ENCODE results near the gene FAM3D.

FAM3D gene

DNA sequence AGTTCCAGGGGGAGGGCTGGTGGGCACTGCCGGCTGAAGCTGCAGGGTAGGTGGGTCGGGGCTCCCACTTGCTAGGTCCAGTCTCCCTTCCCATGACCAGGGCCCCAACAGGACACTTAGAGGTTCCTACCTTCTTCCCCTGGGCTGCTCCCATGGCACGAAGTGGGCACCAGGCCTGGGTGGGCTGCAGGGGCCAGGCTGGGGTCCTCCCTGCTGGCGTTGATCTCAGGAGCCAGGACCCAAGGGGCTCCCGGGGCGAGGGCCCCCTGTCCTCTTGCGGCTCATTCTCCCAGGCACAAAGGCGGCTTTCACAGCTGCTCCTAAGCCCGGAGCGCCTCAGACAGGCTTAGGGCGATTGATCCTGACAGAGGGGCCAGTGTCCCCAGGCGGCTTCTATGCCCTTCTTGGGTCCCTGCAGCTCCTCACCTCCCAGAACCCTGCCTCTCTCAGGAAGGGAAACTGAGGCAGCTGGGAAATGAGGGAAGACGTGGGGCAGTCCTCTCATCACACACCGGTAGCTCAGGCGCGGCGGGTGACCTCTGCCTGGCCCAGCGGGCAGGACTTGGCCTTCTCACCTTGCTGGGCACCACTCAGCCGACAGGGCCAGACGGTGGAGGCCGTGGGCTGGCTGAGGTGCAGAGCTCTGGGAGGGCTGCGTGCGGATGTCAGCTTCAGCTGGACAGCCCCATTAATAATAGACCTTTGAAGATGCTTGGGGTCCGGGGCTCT lies 39.6 kb downstream of the FAM3D start:
- DNase-seq (ENCODE audit: low read depth) = no peak

DNA sequence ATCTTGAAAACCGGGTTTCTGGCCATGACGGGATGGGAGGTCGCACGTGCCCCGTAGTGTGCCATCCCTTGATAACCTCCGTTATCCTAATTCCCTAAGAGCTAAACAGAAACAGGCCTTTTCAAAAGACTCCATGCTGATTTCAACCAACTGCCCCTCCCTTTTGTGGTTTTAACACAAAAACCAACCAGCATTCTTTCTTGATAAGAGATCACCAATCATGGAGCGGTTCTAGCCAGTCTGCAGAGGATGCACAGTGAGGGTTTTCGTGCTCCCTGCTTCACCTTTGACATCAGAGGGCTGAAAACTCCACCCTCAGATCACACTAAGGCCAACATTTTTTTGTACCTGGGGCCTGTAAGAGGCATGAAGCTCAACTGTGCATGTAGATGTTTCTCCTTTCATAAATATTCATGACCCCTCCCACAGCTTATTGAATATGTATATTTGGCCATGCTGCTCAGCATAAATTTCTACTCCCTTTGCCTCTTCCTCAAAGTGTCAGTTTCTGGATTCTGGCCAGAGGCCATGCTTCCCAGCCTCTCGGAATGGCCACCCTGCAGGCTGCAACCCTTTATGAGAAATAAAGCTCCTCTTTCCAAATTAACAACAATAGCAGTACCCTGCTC lies 41.3 kb downstream of the FAM3D start:
- no peak for DNase-seq (ENCODE audit: low read depth)

DNA sequence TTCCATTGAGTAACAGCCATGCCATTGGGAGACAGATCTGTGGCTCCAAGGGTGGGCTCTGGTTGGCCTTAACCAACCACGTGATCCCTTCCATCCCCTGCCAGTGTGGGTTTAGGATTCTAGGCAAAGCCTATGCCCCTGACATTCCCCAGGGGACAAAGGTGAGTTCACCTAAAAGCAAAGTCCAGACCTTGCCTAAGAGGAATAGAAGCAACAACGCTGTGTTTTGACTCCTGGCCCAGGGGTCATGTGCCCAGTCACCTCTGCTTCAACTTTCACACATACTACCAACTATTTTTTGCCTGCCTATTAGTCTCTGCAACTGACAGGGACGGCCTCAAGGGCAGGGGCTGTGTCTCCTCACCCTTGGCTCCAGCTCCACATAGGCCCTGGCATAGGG lies 42.0 kb downstream of the FAM3D start:
- DNase-seq (ENCODE audit: low read depth) = no peak

DNA sequence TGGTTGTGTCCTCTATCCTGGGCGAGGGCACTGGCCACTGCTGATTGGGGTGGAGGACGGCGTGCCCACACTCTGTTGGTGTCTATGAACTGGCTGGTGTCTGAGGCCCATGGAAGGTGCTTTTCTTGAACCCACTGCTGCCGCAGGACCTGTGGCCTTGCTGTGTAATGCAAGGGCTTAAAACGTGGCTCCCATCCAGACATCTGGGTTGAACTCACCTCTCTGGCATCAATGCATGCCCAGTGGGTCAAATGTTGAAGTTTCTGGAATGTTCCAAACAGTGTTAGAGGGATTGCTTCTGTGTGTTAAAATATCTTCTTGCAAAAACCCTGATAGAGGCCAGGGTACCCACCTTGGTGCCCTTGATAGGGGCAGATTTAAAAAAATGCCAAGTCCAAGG lies 42.6 kb downstream of the FAM3D start:
- no peak for DNase-seq (ENCODE audit: low read depth)

DNA sequence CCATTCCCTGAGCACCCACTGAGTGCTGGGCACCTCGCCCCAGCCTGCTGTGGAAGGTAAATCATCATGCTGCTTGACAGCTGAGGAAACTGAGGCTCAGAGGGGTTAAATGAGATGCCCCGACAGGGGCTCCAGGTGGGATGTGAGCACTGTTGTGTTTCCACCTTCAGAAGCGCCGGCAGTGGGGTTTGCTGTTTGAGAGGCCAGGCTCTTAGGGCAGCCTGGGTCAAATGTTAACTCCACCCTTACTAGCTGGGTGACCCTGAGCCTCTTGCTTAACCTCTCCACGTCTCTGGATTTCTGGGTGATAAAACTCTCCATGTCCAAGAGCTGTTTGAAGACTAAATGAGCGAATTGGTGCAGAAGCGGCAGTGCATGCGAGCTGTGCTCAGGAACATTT lies 43.1 kb downstream of the FAM3D start:
- no peak for DNase-seq (ENCODE audit: low read depth)

DNA sequence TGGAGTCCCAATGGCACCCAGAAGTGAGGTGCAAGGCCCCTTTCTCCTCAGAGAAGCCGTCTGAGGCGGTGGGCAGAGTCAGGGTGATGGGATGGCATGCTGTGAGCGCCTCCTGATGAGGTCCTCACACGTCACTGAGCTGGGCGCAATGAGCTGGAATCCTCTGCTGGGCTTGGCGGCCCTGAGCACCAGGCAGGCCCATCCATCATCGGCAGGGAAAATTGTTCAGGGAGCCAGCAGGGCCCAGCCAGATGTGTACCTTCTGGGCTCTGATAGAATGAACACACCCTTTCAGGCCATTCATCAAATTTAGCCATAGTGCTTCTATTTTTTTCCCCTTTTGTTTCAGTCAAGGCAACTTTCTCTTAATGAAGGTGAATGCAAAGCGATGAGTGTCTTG lies 43.7 kb downstream of the FAM3D start:
- no peak for DNase-seq (ENCODE audit: low read depth)

DNA sequence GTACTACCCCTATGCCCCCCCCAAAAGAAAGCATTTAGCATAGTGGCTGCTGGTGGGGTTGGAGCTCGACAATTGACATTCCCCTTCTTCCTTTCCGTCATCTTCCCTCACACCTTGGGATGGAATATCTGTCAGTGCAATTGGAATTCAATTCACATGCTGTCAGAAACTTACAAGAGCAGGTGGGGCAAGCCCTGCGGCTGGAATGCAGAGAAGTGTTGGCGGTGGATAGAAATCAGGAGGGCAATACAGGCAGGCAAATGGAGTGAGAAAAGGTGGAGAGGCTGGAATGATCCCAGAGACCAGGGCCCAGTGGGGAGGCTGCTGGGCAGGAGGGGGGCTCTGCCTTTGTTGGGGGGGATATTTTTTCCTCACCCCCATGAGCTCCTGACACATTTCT lies 44.1 kb downstream of the FAM3D start:
- no peak for DNase-seq (ENCODE audit: low read depth)

DNA sequence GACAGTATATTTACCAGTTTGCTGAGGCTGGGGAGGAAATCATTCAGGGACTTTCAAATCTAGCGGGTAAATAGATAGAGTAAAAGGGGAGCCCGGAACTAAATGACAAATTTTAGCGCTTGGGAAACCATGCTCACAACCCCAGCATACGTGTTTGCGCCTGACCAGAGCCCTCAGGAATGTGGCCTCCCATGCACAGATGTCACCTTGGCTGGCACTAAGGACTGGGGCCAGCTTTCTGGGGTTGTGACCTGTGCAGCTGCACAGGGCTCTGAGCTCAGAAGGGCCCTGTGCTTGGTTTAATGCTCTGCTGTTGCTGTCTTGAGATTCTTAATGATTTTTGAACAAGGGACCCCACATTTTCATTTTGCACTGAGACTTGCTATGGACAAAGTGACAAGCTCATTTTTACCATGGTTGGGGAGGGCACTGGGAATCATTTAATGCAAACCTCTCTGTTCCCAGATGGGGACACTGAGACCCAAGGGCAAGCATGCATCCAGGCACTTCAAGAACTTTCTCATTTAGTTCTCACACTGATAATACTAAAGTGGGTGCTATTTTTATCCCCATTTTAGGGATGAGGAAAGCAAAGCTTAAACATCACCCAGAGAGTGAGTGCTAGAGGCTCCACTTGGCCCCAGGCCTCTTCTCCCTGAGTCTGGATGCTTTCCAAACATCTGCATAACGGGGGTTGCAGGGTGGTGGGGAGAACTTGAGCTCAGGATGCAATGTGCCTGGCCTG lies 45.3 kb downstream of the FAM3D start:
- DNase-seq (ENCODE audit: low read depth) = no peak

DNA sequence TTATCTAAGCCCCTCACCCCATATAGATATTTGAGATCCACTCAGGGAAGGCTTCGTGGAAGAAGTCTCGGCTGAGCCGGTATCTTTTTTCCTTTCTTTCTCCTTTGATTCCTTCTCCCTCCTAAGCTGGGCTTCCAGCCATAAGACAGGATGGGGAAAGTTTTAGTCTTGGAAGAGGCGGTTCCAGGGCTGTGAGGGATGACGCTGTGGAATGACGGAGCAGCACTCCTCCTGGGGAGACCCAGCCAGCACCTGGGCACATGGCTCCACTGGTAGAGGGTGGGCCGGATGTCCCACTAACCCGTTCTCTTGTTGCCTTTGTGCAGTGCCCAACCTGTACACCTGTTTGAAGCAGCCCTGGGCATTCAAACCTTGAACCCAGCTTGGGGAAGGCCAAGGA lies 46.2 kb downstream of the FAM3D start:
- DNase-seq (ENCODE audit: low read depth) = no peak

DNA sequence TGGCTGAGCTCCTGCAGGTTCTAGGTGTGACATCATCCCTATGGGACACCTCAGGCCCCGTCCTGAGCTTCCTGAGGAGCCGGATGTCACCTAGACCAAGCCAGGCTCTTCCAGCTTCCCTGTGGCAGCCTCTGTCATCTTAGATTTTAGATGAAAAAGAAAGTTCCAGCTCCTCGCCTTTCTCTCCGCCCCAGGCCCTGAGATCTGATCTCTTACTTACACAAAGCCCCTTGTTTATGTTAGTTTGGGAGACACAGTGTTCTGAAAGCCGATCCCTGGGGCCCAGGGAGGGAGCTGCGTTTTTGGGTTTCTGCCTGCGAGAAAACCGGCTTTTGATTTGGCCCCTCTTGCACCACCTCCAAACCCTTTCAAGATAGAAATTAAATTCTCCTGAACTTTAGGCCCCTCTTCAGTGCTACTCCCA lies 49.2 kb downstream of the FAM3D start:
- DNase-seq (ENCODE audit: low read depth) = no peak

DNA sequence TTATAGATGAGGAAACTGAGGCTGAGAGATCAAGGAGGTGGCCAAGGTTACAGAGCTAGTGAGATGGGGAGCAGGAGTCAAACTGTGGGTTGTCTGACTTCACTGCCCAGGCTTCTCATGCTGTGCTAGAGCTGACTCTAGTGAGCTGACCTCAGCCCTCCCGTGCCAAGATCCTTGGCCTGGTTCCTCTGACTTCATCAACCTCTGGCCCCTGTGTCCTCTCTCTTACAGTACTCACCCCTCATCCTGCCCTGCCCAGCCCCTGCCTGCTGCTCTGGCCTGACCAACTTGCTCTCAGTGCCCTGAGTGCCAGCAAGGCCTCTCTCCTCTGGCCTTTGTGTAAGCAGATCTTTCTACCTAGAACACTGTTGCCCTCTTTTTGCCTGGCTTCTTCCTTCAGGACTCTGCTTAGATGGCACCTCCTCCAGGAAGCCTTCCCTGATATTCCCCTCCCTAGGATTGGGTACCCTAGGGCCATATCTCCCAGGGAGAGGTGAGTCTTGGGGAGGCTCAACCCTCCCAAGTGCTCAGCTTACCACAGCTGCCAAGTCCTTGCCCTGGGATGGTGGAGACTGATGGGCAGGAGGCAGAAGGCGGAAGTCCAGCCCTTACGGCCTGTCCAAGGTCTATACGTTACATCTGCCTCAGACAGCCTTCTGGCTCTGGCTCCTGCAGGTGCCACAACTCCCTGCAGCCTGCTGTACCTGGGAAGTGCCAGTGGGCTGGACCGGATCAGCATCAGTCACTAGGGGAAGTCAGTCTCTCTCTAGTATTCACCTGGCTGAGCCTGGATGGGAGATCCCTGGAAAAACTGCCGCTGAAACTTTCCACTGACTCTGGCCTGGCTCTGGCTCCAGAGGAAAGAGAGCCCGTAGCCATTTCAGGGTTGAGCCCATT lies 53.1 kb downstream of the FAM3D start:
- no peak for DNase-seq (ENCODE audit: low read depth)

DNA sequence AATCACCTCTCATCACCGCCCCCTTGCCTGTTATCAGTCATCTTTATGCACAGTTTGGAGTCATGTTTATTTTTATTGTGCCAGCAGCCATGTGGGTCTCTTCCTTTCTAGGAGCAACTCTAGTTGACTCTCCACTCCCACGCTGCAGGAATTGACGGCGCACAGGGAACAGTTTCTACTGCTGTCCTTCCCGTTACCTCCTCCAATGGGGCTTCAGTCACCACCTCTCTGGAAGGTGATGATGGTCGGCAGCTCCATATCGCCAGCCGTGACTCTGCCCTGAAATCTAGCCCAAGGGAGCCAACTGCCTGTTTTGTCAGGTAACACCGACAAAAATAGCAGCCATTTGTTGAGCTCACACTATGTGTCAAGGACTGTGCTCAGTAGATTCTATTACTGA lies 53.7 kb downstream of the FAM3D start:
- no peak for DNase-seq (ENCODE audit: low read depth)

DNA sequence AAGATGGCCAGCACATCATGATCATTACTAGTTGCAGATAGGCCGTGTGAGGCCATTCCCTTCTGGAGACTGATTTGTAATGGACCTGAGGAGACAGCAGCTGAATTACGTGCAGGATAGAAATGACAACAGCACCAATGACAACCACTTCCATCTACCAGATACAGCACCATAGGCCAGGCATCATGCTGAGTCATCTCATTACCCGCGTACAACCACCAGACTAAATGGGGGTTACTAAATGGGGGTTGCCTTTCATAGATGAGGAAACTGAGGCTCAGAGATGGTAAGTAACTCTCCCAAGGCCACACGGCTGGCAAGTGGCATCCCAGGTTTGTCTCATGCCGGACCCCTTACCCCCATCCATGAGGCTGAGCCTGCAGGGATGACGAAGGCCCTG lies 56.6 kb downstream of the FAM3D start:
- DNase-seq (ENCODE audit: low read depth) = no peak

DNA sequence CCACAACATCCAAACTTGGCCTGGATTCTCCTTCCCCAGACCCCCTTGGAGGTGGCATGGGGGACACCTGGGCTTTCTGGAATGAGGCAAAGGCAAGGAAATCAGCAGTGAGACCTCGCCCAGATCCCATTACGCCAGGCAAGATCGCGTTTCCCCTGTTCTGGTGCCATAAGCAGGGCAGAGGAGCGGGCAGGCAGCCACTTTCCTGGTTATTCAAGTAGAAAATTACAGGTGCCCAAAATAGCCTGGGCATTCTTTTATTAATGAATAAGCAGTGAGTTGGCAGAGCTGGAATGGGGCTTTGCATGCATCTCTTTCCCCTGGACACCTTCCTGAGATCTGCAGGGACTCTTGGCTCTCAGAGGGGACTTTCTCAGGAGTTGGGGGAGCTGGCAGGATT lies 57.9 kb downstream of the FAM3D start:
- DNase-seq (ENCODE audit: low read depth) = no peak

DNA sequence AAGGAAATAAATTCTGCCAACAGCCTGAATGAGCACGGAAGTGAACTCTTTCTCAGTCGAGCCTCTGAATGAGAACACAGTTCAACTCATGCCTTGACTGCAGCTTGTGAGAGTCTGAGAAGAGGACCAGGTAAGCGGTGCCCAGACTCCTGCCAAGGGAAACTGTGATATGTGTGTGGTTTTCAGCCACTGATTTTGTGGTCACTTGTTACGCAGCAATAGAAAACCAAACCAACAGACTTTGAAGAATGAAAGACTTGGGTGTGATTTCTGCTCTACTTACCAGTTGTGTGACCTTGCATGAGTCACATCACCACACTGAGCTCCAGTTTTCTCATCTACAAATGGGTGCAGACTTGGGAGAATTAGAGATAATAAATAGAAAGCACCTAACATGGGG lies 58.8 kb downstream of the FAM3D start:
- no peak for DNase-seq (ENCODE audit: low read depth)

DNA sequence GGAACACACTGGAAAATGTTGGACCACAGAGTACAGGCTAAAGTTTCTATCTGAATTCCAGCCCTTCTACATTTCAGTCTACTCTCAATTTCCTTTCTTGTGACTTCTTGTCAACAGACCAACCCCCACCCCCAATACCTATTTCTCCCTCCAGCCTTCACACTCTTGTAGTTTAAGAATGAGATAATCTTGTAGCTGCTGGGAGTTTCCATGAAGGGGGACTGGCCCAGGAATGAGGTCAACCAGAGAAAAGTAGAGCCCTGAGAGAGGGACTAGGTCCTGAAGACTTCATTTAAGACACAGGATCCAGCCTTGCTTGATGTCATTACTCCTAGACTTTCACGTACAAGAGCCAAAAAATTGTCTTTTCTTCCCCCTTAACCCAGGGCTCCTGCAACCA lies 59.9 kb downstream of the FAM3D start:
- no peak for DNase-seq (ENCODE audit: low read depth)

DNA sequence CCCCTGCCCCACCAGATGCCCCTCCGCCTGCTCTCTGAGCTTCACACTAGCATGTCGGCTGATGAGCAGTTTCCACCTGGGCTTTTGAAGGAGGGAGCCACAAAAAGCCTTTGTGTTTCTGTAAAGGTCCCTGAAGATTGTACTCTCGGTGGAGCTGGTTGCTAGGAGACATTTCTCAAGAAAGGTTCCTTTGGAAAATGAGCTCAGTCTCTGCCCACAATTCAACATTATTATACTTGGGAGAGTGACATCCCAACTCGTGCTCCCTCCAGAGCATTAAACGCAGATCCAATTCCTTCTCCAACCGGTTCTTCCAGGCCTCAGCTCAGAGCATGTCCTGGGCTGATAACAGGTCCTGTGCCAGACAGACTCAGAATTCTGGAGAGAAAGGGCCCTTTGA lies 62.5 kb downstream of the FAM3D start:
- no peak for DNase-seq (ENCODE audit: low read depth)

DNA sequence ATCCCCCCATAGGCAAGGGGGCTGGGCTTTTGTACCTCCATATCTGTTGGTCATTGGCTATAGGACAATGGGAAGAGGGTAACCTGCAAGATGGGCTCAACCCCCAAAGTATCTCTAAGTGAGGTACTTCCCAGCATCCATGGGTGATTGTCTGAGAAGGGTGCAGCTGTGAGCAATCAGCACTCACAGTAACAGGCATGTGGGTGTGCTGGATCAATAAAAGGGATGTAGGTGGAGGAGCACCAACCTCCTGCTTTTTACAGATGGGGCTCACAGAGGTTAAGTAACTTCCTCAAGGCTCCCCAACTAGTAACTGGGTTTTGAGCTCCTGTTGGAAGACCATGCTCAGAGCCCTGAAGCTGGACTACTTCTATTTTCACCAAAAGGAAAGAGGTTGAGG lies 63.0 kb downstream of the FAM3D start:
- no peak for DNase-seq (ENCODE audit: low read depth)

DNA sequence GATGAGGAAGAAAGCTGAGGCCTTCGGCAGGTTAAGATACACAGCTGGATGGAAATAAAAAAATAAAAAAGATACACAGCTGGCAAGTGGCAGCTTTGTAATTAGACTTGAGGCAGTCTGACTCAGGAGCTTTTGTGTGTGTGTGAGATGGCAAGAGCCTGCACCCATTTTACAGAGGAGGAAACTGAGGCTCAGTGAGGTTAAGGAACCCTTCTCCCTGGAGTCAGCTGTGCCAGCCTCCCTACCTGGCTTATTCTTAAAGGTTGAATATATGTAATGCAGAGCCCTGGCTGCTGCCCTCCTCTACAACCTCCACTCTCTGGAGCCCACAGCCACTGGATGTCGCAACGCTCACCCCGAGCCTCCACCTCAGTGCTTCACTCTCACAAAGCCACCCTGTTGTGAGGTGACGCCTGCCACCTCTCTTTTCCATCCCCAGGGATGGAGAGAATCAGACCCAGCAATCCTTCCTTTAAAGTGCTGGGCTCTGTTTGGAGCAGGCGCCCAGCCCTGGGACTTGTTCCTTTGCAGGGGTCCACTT lies 68.7 kb downstream of the FAM3D start:
- DNase-seq (ENCODE audit: low read depth) = no peak

DNA sequence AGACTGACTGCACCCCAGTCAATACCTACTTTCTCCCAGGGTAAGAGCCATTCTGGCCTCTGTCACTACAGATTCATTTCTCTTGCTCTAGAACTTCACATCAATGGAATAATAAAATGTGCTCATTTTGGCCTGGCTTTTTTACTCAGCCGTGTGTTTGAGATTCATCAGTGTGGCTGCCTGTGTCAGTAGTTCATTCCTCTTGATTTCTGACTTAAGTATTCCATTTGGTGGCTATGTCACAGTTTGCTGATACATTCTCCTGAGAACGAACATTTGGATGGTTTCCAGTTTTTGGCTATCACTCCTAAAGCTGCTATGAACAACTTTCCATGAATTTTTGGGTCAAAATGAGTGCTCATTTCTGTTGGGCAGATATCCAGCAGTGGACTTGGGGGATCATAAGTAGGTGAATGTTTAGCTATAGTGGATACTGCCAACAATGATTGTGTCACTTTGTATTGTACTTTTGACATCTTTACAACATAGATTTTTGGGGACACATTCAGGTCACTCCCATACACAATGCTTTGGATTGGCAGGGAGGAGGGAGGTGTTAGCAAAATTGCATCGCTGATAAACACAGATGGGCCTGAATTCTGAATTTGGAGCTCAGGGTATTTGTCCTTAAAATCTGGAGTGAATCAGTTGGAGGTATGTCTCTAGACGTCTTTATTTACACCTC lies 69.6 kb downstream of the FAM3D start:
- no peak for DNase-seq (ENCODE audit: low read depth)

DNA sequence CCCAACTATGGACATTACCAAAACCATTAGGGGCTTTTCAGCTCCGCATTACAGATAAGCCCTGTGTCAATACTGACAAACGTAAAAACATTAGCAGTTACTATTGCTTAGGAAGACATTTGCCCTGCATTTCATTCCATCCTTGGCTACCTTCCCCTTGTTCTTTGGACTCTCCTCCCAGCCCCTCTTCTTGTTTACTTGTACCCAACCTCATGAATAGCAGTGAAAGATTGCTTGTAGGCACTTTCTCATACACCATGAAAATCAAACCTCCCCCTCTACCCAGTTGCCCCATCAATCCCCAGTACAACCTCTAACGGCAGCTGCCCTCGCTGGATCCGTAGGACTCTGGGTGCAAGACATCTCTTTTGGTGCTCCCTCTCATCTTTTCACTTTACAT lies 72.5 kb downstream of the FAM3D start:
- DNase-seq (ENCODE audit: low read depth) = no peak

All from activated T-cell treated with anti-CD3 and anti-CD28 coated beads for 1 hour (primary cell).